ENCODE results near the gene RAB43.
"Not testable (repeated sequence)": the region's sequence is repeated elsewhere in the genome, so short reads cannot be mapped to it uniquely, and the experiment has no call there.

The RAB43 gene

GRCh38 chr3:129095285-129095684 is 26.3 kb downstream of the RAB43 start:
- H3K9me2 ChIP-seq (ENCODE audit: low read depth, low read length) = no peaks in the 10 kb centered on the region
- H3K79me2 ChIP-seq (ENCODE audit: insufficient read depth, low read length) = no peaks in the 10 kb centered on the region
- H3K27ac ChIP-seq (ENCODE audit: low read depth, low read length, poor library complexity, severe bottlenecking) = no peak overlapping the region
- no peaks in the 10 kb centered on the region for H3K4me1 ChIP-seq (ENCODE audit: insufficient read depth, low read length, severe bottlenecking)
- no peak overlapping the region for H2AFZ ChIP-seq (ENCODE audit: low read length)
- H3K9me3 ChIP-seq (ENCODE audit: low read length) = 0 out of 2 replicates have a peak, but pooled peaks cover 4% of the 10 kb centered on the region
- no peak overlapping the region for H3K9ac ChIP-seq (ENCODE audit: low read length)
- no peaks in the 10 kb centered on the region for H4K20me1 ChIP-seq (ENCODE audit: insufficient read depth, low read length)
- H3K36me3 ChIP-seq (ENCODE audit: insufficient read depth, low read length) = peaks cover 37% of the 10 kb centered on the region
- no peak overlapping the region for H3K4me3 ChIP-seq (ENCODE audit: low read depth, low read length, poor library complexity, severe bottlenecking)
- TF ChIP-seq CTCF (IDR thresholded peaks at IDR 0.05; ENCODE audit: low read length) = no peak
- no peak for TF ChIP-seq EZH2 (IDR thresholded peaks at IDR 0.05; ENCODE audit: borderline replicate concordance, low read length)
- no peaks in the 10 kb centered on the region for H3F3A ChIP-seq (ENCODE audit: insufficient read depth, low read length)
- no peak overlapping the region for H3K4me2 ChIP-seq (ENCODE audit: low read length)
- no peaks in the 10 kb centered on the region for H3K27me3 ChIP-seq (ENCODE audit: insufficient read depth, low read length)

- not testable (repeated sequence) for H3K4me3 ChIP-seq (ENCODE audit: low read depth, low read length, poor library complexity, severe bottlenecking); H3F3A ChIP-seq (ENCODE audit: insufficient read depth, low read length); H3K4me2 ChIP-seq (ENCODE audit: low read length); H3K9me3 ChIP-seq (ENCODE audit: low read length); H3K27ac ChIP-seq (ENCODE audit: low read depth, low read length, poor library complexity, severe bottlenecking); H3K79me2 ChIP-seq (ENCODE audit: insufficient read depth, low read length); H3K4me1 ChIP-seq (ENCODE audit: insufficient read depth, low read length, severe bottlenecking); H2AFZ ChIP-seq (ENCODE audit: low read length); H3K27me3 ChIP-seq (ENCODE audit: insufficient read depth, low read length); H4K20me1 ChIP-seq (ENCODE audit: insufficient read depth, low read length); H3K9ac ChIP-seq (ENCODE audit: low read length); H3K9me2 ChIP-seq (ENCODE audit: low read depth, low read length)
- peaks cover 11% of the 10 kb centered on the region; the same call in 1 of the 2 replicates for H3K36me3 ChIP-seq (ENCODE audit: insufficient read depth, low read length)
Observed at GRCh38 chr3:129088312-129088711, 33.3 kb downstream of the RAB43 start.

DNA sequence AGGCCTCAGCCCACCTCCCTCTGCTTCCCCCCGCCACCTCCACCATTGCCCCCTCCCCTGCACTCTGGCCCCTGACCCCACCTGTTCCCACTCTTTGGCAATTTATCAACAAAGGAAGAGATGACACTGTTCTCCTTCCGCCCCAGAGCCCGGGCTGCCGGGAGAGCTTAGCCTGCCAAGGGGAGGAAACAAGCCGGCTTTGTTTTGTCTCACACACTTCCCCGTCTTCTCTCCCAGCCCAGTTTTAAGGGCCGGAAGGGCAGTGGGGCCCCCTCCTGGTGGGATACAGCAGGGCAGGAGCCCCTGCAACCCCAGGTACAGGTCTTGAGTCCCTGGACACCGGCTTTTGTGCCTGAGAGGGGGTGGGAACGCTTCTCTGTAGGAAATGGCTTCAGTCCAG is 33.7 kb downstream of the RAB43 start:
- not testable (repeated sequence) for H3K9me2 ChIP-seq (ENCODE audit: low read depth, low read length); H3K4me3 ChIP-seq (ENCODE audit: low read depth, low read length, poor library complexity, severe bottlenecking); H3K9me3 ChIP-seq (ENCODE audit: low read length); H2AFZ ChIP-seq (ENCODE audit: low read length); H3K27me3 ChIP-seq (ENCODE audit: insufficient read depth, low read length); H3F3A ChIP-seq (ENCODE audit: insufficient read depth, low read length); H3K79me2 ChIP-seq (ENCODE audit: insufficient read depth, low read length); H3K4me2 ChIP-seq (ENCODE audit: low read length); H3K4me1 ChIP-seq (ENCODE audit: insufficient read depth, low read length, severe bottlenecking); H3K27ac ChIP-seq (ENCODE audit: low read depth, low read length, poor library complexity, severe bottlenecking); H3K9ac ChIP-seq (ENCODE audit: low read length); H4K20me1 ChIP-seq (ENCODE audit: insufficient read depth, low read length)
- H3K36me3 ChIP-seq (ENCODE audit: insufficient read depth, low read length) = peaks cover 10% of the 10 kb centered on the region; the same call in 1 of the 2 replicates

- H3K27me3 ChIP-seq (ENCODE audit: insufficient read depth, low read length) = no peaks in the 10 kb centered on the region
- H2AFZ ChIP-seq (ENCODE audit: low read length) = no peak overlapping the region
- H3K27ac ChIP-seq (ENCODE audit: low read depth, low read length, poor library complexity, severe bottlenecking) = no peak overlapping the region
- H3F3A ChIP-seq (ENCODE audit: insufficient read depth, low read length) = no peaks in the 10 kb centered on the region
- H4K20me1 ChIP-seq (ENCODE audit: insufficient read depth, low read length) = no peaks in the 10 kb centered on the region
- no peak for TF ChIP-seq EZH2 (IDR thresholded peaks at IDR 0.05; ENCODE audit: borderline replicate concordance, low read length)
- no peaks in the 10 kb centered on the region for H3K4me1 ChIP-seq (ENCODE audit: insufficient read depth, low read length, severe bottlenecking)
- no peak overlapping the region for H3K4me3 ChIP-seq (ENCODE audit: low read depth, low read length, poor library complexity, severe bottlenecking)
- no peaks in the 10 kb centered on the region for H3K9me2 ChIP-seq (ENCODE audit: low read depth, low read length)
- H3K36me3 ChIP-seq (ENCODE audit: insufficient read depth, low read length) = peaks cover 9% of the 10 kb centered on the region; the same call in 1 of the 2 replicates
- H3K9ac ChIP-seq (ENCODE audit: low read length) = no peak overlapping the region
- no peak overlapping the region for H3K4me2 ChIP-seq (ENCODE audit: low read length)
- H3K79me2 ChIP-seq (ENCODE audit: insufficient read depth, low read length) = no peaks in the 10 kb centered on the region
- H3K9me3 ChIP-seq (ENCODE audit: low read length) = no peaks in the 10 kb centered on the region
Observed at GRCh38 chr3:129087138-129087702, 34.4 kb downstream of the RAB43 start.

Data from OCI-LY1 (cell line).